GM18520 (cell line): ENCODE data around the gene UBE2D2.
A peak's percentile ranks its signal among the peaks of the same experiment; 100 is the strongest.
"Not testable (repeated sequence)": the region's sequence is repeated elsewhere in the genome, so short reads cannot be mapped to it uniquely, and the experiment has no call there.

Source experiments
- ATAC-seq: cut with Tn5 transposase; IDR thresholded peaks from one replicate; pipeline ENCODE4 v1.9.1; 2021; ENCODE audit not compliant: unreplicated experiment

UBE2D2 gene

GRCh38 chr5:139560752-139561654 lies at the start of gene UBE2D2:
TSS of gene UBE2D2 (plus strand) at chr5:139561339. CDS start at chr5:139561792, 453 bp downstream.
- ATAC-seq: peak; percentile 82

GRCh38 chr5:139512786-139513390 lies 48.3 kb upstream of the UBE2D2 start:
- ATAC-seq: no peak

DNA sequence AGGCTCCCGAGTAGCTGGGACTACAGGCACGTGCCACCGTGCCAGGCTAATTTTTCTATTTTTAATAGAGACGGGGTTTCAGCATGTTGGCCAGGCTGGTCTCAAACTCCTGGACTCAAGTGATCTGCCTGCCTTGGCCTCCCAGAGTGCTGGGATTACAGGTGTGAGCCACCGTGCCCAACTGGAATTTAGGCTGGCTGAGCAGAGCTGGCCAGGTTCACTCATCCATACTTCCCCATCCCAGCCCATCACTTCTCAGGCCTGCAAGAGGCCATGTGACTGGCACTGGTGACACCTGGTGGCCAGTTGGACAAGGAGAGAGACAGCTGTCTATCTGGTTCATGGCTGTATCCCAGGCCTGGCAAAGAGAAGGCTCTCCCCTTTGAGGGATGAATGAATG lies 47.7 kb upstream of the UBE2D2 start:
- ATAC-seq: peak; percentile 41

DNA sequence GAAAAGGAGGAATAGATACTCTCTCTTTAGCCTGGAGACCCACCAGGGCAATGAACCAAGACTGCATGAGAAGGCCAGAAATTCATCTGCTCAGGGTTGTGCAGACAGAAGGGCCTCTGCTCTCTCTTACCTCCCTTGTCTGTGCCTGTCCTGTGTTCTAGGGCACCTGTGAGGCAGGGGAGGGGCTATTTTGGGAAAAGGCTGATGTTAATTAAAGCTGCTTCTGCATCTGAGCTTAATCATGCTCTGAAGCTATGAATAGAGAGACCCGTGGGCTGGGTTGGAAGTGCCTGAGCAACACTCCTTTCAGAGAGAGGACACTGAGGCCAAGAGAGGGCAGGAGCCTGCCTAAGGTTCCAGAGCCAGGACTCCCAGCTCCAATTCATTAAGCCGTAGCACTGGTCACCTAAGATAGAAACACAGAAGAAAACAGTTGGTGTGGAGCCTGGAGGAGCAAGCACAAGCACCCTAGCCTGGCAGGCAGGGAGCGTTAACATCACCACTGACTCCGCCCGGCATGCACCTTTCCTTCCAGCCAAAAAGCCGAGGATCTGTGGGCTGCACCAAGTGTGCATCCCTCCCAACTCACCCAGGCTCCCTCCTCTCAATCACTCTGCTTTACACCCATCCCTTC lies 47.2 kb upstream of the UBE2D2 start:
- ATAC-seq: no peak

DNA sequence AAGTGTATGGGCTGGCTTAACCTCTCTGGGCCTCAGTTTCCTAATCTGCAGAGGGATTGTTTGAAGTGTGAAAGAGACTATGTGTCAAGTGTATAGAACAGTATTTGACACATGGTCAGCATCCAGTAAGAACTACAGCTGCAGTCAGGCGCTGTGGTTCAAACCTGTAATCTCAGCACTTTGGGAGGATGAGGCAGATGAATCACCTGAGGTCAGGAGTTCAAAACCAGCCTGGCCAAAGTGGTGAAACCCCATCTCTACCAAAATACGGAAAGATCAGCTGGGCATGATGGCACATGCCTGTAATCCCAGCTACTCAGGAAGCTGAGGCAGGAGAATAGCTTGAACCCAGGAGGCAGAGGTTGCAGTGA lies 46.7 kb upstream of the UBE2D2 start:
- ATAC-seq: no peak

GRCh38 chr5:139517683-139518564 lies 43.2 kb upstream of the UBE2D2 start:
- peak; percentile 84 for ATAC-seq

GRCh38 chr5:139523635-139524445 lies 37.3 kb upstream of the UBE2D2 start:
- no peak for ATAC-seq

GRCh38 chr5:139524446-139524845 lies 36.7 kb upstream of the UBE2D2 start:
- ATAC-seq: no peak

GRCh38 chr5:139524940-139525585 lies 36.1 kb upstream of the UBE2D2 start:
- ATAC-seq: no peak

DNA sequence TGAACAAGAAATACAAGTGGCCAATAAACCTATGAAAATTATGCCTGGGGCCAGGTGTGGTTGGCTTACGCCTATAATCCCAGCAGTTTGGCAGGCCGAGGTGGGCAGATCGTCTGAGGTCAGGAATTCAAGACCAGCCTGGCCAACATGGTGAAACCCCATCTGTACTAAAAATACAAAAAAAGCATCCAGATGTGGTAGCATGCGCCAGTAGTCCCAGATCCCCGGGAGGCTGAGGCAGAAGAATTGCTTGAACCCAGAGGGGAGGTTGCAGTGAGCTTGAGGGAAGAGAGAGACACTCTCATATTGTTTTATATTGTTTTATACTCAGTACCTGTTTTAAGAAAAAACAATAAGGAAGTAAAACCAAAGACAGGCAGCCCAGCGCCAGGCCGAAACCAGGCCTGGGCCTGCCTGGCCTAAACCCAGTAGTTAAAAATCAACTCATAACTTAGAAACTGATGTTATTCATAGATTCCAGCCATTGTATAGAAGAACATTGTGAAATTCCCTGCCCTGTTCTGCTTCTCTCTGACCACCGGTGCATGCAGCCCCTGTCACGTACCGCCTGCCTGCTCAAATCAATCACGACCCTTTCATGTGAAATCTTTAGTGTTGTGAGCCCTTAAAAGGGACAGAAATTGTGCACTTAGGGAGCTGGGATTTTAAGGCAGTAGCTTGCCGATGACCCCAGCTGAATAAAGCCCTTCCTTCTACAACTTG lies 35.4 kb upstream of the UBE2D2 start:
- not testable (repeated sequence) for ATAC-seq

DNA sequence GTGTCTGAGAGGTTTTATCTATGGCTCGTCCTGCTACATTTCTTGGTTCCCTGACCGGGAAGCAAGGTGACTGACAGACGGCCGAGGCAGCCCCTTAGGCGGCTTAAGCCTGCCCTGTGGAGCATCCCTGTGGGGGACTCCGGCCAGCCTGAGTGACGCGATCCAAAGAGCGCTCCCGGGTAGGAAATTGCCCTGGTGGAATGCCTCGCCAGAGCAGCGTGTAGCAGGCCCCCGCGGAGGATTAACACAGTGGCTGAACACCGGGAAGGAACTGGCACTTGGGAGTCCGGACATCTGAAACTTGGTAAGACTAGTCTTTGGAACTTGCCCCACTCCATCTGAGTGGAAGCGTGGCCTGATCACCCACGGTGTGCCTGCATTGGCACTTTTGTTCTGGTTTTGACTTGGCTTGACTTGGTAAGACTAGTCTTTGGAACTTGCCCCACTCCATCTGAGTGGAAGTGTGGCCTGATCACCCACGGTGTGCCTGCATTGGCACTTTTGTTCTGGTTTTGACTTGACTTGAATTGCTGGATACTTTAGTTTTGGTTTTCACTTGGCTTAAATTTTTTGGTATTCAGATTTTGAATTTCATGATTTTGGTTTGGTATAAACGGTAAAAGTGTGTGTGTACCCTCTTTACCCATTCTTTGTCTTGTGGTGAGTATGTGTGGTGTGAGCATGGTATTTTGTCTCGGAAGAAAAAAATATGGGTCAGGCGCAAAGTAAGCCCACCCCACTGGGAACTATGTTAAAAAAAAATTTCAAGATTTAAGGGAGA lies 34.6 kb upstream of the UBE2D2 start:
- not testable (repeated sequence) for ATAC-seq

- not testable (repeated sequence) for ATAC-seq
These were observed 34.1 kb upstream of the UBE2D2 start for GRCh38 chr5:139527090-139527470.

DNA sequence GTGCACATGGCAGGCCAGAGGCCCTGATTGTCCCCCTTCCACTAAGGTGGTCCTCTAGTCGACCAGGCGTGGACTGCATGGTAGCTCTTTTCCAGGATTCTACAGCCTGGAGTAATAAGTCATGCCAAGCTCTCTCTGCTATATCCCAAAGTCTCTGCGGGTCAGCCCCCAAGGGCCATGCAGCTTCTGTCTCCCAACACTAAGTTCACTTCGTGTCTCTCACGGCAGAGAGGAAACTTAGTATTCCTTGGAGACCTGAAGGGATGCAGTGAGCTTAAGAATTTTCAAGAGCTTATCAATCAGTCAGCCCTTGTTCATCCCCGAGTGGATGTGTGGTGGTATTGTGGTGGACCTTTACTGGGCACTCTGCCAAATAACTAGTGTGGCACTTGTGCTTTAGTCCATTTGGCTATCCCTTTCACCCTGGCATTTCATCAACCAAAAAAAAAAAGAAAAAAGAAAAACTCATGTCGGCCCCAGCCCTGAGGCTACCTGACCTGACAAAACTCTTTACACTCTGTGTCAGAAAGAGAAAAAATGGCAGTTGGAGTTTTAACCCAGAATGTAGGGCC lies 33.2 kb upstream of the UBE2D2 start:
- not testable (repeated sequence) for ATAC-seq

GRCh38 chr5:139528695-139529094 lies 32.4 kb upstream of the UBE2D2 start:
- ATAC-seq: not testable (repeated sequence)

GRCh38 chr5:139530079-139530478 lies 31.1 kb upstream of the UBE2D2 start:
- not testable (repeated sequence) for ATAC-seq

GRCh38 chr5:139531772-139532169 lies 29.4 kb upstream of the UBE2D2 start:
- ATAC-seq: no peak

DNA sequence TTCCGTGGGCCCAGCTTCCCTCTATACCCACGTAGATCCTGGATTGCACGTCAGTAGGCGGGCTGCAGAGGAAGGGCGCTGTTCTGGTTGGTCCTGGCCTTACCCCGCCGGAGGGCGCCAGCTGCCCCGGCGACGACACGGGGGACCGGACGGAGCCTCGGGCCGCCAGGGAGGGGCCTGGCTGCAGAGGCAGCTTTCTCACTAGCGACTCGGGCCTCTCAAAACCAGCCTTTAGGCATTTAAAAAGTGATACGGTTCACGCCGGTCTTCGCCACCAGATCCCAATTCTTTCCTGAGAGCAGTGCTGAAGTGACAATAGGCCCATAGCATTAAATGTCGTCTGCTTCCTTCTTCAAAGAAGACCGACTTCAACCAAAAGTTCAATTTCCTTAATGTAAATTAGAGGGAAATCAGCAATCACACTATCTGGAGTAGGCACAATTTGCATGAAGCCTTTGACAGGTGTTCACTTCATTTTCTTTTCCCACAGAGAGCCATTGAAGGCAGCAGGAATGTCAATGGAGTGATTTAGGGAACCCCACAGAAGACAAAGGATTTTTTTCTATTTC lies 17.6 kb upstream of the UBE2D2 start:
- peak; percentile 84 for ATAC-seq
